Heart left ventricle (tissue), 16 donors: ENCODE measurements around the gene ZNF365. TPM values are rescaled to one million over a fixed set of nuclear protein-coding genes. Genes with fewer than 3 reads are reported as not detected.
A peak's percentile ranks its signal among the peaks of the same experiment; 100 is the strongest.

Source experiments
- ATAC-seq, 4 donors: fragments of 200-7000 bp; cut with Tn5 transposase; one replicate each; pipeline ENCODE4 v1.9.1; 2020 to 2022; ENCODE audit warnings: moderate library complexity in 4 of 4, mild to moderate bottlenecking in 3 of 4, moderate number of reproducible peaks in 1 of 4
- DNase-seq, 5 donors: peaks; one replicate each; pipeline ENCODE4 v3.0.0-alpha.2; 2020
- H3K27ac ChIP-seq, 12 donors: fragments of 200-600 bp; sonication (generic) in 4 of 12; one replicate each; pipeline versions ENCODE4 v1.5.0 to v1.8.0; 2016 to 2022; ENCODE audit warnings: mild to moderate bottlenecking in 2 of 12
- H3K27me3 ChIP-seq, 9 donors: fragments of 200-600 bp; sonication (generic) in 2 of 9; one replicate each; pipeline versions ENCODE4 v1.5.1 to v1.8.0; 2016 to 2022; ENCODE audit warnings: mild to moderate bottlenecking in 3 of 9
- H3K36me3 ChIP-seq, 9 donors: fragments of 200-600 bp; sonication (generic) in 2 of 9; one replicate each; pipeline versions ENCODE4 v1.5.0 to v1.8.0; 2018 to 2022; ENCODE audit warnings: mild to moderate bottlenecking in 2 of 9
- H3K4me1 ChIP-seq, 12 donors: fragments of 200-600 bp; sonication (generic) in 4 of 12; one replicate each; pipeline versions ENCODE4 v1.5.0 to v1.8.0; 2016 to 2022; ENCODE audit warnings: mild to moderate bottlenecking in 3 of 12
- H3K4me3 ChIP-seq, 12 donors: fragments of 200-600 bp; sonication (generic) in 4 of 12; one replicate each; pipeline versions ENCODE4 v1.5.0 to v1.8.0; 2017 to 2022; ENCODE audit warnings: mild to moderate bottlenecking in 9 of 12, moderate library complexity in 4 of 12
- H3K9me3 ChIP-seq, 12 donors: fragments of 200-600 bp; sonication (generic) in 4 of 12; one replicate each; pipeline versions ENCODE4 v1.5.0 to v1.8.0; 2016 to 2022; ENCODE audit warnings: mild to moderate bottlenecking in 1 of 12
- POLR2A ChIP-seq, 2 donors: fragments of 450-650 bp; IDR thresholded peaks; one replicate each; pipeline ENCODE4 v1.6.1; 2017; ENCODE audit warnings: antibody characterized with exemption in 2 of 2, mild to moderate bottlenecking in 2 of 2, moderate library complexity in 2 of 2
- whole genome bisulfite sequencing, 4 donors: extraction: QIAGEN DNeasy Blood & Tissue Kit in 2 of 4; methylation state at CpG; one replicate each; pipeline versions ENCODE4 v1.1.5 to v1.1.7; 2013 to 2018; 5-methylcytosine and 5-hydroxymethylcytosine counted together
- intact Hi-C, 10 donors: fragments of 100-400 bp; cut with DNase I; formaldehyde crosslinking; loops; one replicate each; pipeline versions ENCODE4 v1.11.1 to v1.14.2; 2022
- polyA plus RNA-seq, 2 donors: library from polyadenylated mRNA; stranded (reverse); fragments of 200-250 nt; gene quantifications; one replicate each; pipeline ENCODE4 v1.2.3, GENCODE V29; 2013
- total RNA-seq, 9 donors: library from RNA; depleted of rRNA in 2 of 9; stranded (reverse); fragments of >200 nt in 2 of 9; fragmentation: NEBNext Ultra II Directional in 3 of 9; extraction: Animal tissue kit (Norgen Biotek cat#: 25700) in 3 of 9; gene quantifications; one replicate each; pipeline versions ENCODE4 v1.1.0 to v1.2.4, GENCODE V29; 2016 to 2023
- TF ChIP-seq, protein P1 (sequence below), 12 donors: fragments of 200-600 bp; sonication (generic) in 4 of 12; IDR thresholded peaks; one replicate each; pipeline versions ENCODE4 v1.5.0 to v1.8.0; 2018 to 2022; ENCODE audit warnings: antibody characterized with exemption in 12 of 12, mild to moderate bottlenecking in 5 of 12
- donor health status: ischemic (EF 13 %, LVEDD 7.1; RV severe dilation, severe dysfunction).
- donor health status: healthy with polysubstance abuse.
- donor health status: DM: no; HTN: yes; CAD: no.
- donor health status: DM: no; HTN: no; CAD: no.
- donor health status: ischemic (EF 25% LVEDD 6.9; RV normal size, moderate dysfunction).
- donor health status: ischemic (EF 25% LVEDD 5.7; RV mildly dilated, moderate dysfunction).
- donor health status: healthy.
- donor health status: DM: yes; HTN: yes; CAD: no.
- donor health status: ischemic (EF 35%, LVEDD 5.7; RV mildly dilated, moderate dysfunction).
- donor health status: nonischemic (EF 11% LVEDD 7.7; RV severe dilation, severe dysfunction).
- donor health status: DM: yes; HTN: yes; CAD: no.
- donor health status: PGD.
- donor health status: ischemic (EF 29% LVEDD 5.4; RV normal size, mild dysfunction).
- donor health status: nonischemic (EF 23%, LVEDD 6.1; RV moderate dilation, normal function).

The ZNF365 gene
- total and polyA plus RNA-seq, 11 donors, result 0.08 to 0.63 (median 0.27) TPM; not detected in 3

- WGBS, 4 donors, result 9 to 15% (median 12%) methylated on average over 3 of the region's 3 CpGs
- intact Hi-C loops, result loop anchor here (2.0 to 10.0 kb wide), 9 partner anchors 117 to 721 kb away; partner anchors contain the start of gene EGR2 (in 2 of the 10)
- TF ChIP-seq, protein P1, sequence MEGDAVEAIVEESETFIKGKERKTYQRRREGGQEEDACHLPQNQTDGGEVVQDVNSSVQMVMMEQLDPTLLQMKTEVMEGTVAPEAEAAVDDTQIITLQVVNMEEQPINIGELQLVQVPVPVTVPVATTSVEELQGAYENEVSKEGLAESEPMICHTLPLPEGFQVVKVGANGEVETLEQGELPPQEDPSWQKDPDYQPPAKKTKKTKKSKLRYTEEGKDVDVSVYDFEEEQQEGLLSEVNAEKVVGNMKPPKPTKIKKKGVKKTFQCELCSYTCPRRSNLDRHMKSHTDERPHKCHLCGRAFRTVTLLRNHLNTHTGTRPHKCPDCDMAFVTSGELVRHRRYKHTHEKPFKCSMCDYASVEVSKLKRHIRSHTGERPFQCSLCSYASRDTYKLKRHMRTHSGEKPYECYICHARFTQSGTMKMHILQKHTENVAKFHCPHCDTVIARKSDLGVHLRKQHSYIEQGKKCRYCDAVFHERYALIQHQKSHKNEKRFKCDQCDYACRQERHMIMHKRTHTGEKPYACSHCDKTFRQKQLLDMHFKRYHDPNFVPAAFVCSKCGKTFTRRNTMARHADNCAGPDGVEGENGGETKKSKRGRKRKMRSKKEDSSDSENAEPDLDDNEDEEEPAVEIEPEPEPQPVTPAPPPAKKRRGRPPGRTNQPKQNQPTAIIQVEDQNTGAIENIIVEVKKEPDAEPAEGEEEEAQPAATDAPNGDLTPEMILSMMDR (IDR thresholded peaks at IDR 0.05), result peak; percentile 69 to 82 (median 75)
- TF ChIP-seq POLR2A (IDR thresholded peaks at IDR 0.05), result no peak
- Histone ChIP-seq H3K36me3 (no peaks in the 10 kb centered on the region), H3K27ac (no peak overlapping the region), H3K9me3 (no peaks in the 10 kb centered on the region), H3K4me1 (peaks cover 0 to 10% (median 0%) of the 10 kb centered on the region in 12 donors), H3K27me3 (no peaks in the 10 kb centered on the region), H3K4me3 (no peak overlapping the region)
- ATAC-seq (peak in 2 of 4 donors; percentile 57 to 59), DNase-seq (no peak)
Measured at GRCh38 chr10:62437696-62438095, 63.5 kb downstream of the ZNF365 start.

GRCh38 chr10:62442006-62442405 lies 67.8 kb downstream of the ZNF365 start:
- 34 to 46% (median 42%) methylated on average over 3 of the region's 3 CpGs for WGBS, 4 donors
- ATAC-seq, result peak in 1 of 4 donors; percentile 22
- no peak overlapping the region for H3K4me3 ChIP-seq

DNA sequence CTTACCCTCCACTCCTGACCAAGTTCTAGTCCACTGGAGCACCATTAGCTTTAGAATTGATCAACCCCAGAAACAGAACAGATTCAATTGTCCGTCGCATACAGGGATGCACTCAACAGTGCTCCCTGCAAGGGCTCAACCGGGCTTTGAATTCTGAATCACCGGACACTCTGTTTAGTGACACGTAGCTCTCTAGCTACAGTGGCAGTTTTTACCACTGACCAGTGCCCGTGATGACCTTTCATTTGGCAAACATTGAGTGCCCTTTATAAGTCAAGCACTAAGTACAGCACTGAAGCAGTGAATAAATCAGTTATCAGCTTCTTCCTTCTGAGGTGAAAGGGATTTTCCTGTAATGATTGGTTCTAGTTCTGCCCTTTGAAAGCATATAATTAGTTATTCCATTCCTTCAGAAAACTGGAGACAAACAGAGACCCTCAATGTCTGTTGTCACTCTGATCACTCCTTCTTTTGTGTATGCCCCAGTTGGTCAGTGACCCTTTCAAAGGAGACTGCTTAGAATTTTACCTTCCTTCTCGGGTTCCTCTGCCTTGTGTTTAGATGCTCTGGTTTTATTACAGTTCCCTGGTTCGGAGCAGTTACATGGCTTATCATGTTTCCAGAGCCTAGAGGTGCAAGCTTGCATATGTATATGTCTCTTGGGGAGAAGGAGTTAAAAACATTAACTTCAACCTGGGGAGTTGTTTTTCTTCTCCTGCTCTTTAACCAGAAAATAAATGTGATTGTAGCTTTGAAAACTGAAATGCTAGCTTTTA lies 68.9 kb downstream of the ZNF365 start:
- H3K27ac ChIP-seq, result no peak overlapping the region
- H3K4me3 ChIP-seq, result no peak overlapping the region
- TF ChIP-seq POLR2A (IDR thresholded peaks at IDR 0.05), result no peak
- TF ChIP-seq, protein P1 (IDR thresholded peaks at IDR 0.05), result no peak
- H3K9me3 ChIP-seq, result no peaks in the 10 kb centered on the region
- no peaks in the 10 kb centered on the region for H3K27me3 ChIP-seq
- DNase-seq (no peak), ATAC-seq (no peak)
- 90 to 96% (median 92%) methylated on average over 8 of the region's 8 CpGs for WGBS, 4 donors
- intact Hi-C loops, result loop anchor here in 2 of 10 donors (5.0 to 10.0 kb wide), 2 partner anchors 132 to 709 kb away; no protein-coding TSS in a partner anchor
- no peaks in the 10 kb centered on the region for H3K36me3 ChIP-seq
- H3K4me1 ChIP-seq, result no peaks in the 10 kb centered on the region

More at GRCh38 chr10:62442006-62442405, 67.8 kb downstream of the ZNF365 start:
- Histone ChIP-seq H3K27ac (no peak overlapping the region), H3K9me3 (no peaks in the 10 kb centered on the region), H3K4me1 (no peaks in the 10 kb centered on the region), H3K36me3 (no peaks in the 10 kb centered on the region), H3K27me3 (no peaks in the 10 kb centered on the region)
- DNase-seq, result no peak
- no peak for TF ChIP-seq POLR2A (IDR thresholded peaks at IDR 0.05)
- TF ChIP-seq, protein P1 (IDR thresholded peaks at IDR 0.05), result no peak
- intact Hi-C loops, result loop anchor here in 2 of 10 donors (5.0 to 10.0 kb wide), 2 partner anchors 133 to 710 kb away; no protein-coding TSS in a partner anchor

DNA sequence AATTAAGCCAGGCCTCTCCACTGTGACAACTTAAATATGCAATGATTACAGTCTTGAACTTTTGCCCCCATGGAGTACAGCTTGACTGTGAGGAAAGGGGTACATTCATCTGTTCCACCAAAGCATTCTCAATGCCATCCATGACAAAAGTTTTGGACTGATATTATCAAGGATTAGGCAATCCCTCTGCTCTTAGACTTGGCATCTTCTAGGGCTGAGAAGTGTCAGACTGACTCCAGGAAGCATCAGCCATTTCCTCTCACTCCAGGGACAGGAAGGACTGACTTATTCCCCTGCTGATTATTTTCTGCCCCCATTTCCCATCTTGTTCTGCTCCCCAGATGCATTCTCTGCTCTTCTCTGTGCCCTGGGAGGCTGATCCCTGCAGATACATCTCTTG lies 69.7 kb downstream of the ZNF365 start:
- intact Hi-C loops, result loop anchor here in 2 of 10 donors (5.0 to 10.0 kb wide), 2 partner anchors 131 to 708 kb away; no protein-coding TSS in a partner anchor
- H3K4me3 ChIP-seq, result no peak overlapping the region
- H3K36me3 ChIP-seq, result no peaks in the 10 kb centered on the region
- no peak for TF ChIP-seq POLR2A (IDR thresholded peaks at IDR 0.05)
- TF ChIP-seq, protein P1 (IDR thresholded peaks at IDR 0.05), result no peak
- ATAC-seq, result no peak
- no peak overlapping the region for H3K27ac ChIP-seq
- no peaks in the 10 kb centered on the region for H3K4me1 ChIP-seq
- no peaks in the 10 kb centered on the region for H3K9me3 ChIP-seq
- no peaks in the 10 kb centered on the region for H3K27me3 ChIP-seq
- no peak for DNase-seq
